Endothelial cell (in vitro differentiated cells): Measurements from ENCODE around the gene GPR146. TPM values are rescaled to one million over a fixed set of nuclear protein-coding genes. Genes with fewer than 3 reads are reported as not detected.

ENCODE experiments used
- DNase-seq: peaks from one replicate; pipeline ENCODE4 v3.0.0; 2021; ENCODE audit warnings: low spot score
- H3K27ac Mint-ChIP-seq: one replicate; pipeline ENCODE4 v1.8.0; 2021; ENCODE audit warnings: mixed read lengths, inconsistent platforms; ENCODE audit not compliant: unreplicated experiment
- H3K27me3 Mint-ChIP-seq: one replicate; pipeline ENCODE4 v1.8.0; 2021; ENCODE audit warnings: mild to moderate bottlenecking, moderate library complexity, mixed read lengths, inconsistent platforms; ENCODE audit not compliant: unreplicated experiment
- H3K36me3 Mint-ChIP-seq: one replicate; pipeline ENCODE4 v1.8.0; 2021; ENCODE audit warnings: mild to moderate bottlenecking, low read depth, mixed read lengths, inconsistent platforms; ENCODE audit not compliant: unreplicated experiment
- H3K4me1 Mint-ChIP-seq: one replicate; pipeline ENCODE4 v1.8.0; 2021; ENCODE audit warnings: mild to moderate bottlenecking, mixed read lengths, inconsistent platforms; ENCODE audit not compliant: unreplicated experiment
- H3K4me3 Mint-ChIP-seq: one replicate; pipeline ENCODE4 v1.8.0; 2021; ENCODE audit warnings: mild to moderate bottlenecking, mixed read lengths, inconsistent platforms; ENCODE audit not compliant: unreplicated experiment
- H3K9me3 Mint-ChIP-seq: one replicate; pipeline ENCODE4 v1.8.0; 2021; ENCODE audit warnings: mixed read lengths, inconsistent platforms; ENCODE audit not compliant: unreplicated experiment
- CTCF ChIP-seq: fragments of 200-600 bp; sonication (generic); IDR thresholded peaks from one replicate; pipeline ENCODE4 v1.5.0; 2021; ENCODE audit warnings: antibody characterized with exemption; ENCODE audit not compliant: unreplicated experiment
- total RNA-seq: library from RNA; stranded (reverse); fragmentation: NEBNext Ultra II Directional; extraction: Animal tissue kit (Norgen Biotek cat#: 25700); gene quantifications from one replicate; pipeline ENCODE4 v1.2.1, GENCODE V29; 2021; ENCODE audit not compliant: unreplicated experiment

Gene GPR146
- total RNA-seq, 1 donor from 2014 or later, result 8.1 TPM

- Mint-ChIP-seq H3K9me3 (no peaks in the 10 kb centered on the region), H3K4me3 (no peak overlapping the region), H3K4me1 (peaks cover 6% of the 10 kb centered on the region), H3K27ac (no peak overlapping the region), H3K27me3 (peaks cover 9% of the 10 kb centered on the region), H3K36me3 (peaks cover 9% of the 10 kb centered on the region)
- no peak for DNase-seq
- no peak for TF ChIP-seq CTCF
These were observed 34.1 kb upstream of the GPR146 start for GRCh38 chr7:1010226-1010625.

- Mint-ChIP-seq H3K27me3 (peaks cover 4% of the 10 kb centered on the region), H3K4me3 (no peak overlapping the region), H3K27ac (no peak overlapping the region), H3K4me1 (peaks cover 6% of the 10 kb centered on the region), H3K9me3 (no peaks in the 10 kb centered on the region), H3K36me3 (peaks cover 4% of the 10 kb centered on the region)
- no peak for DNase-seq
- TF ChIP-seq CTCF, result no peak
These were observed 32.9 kb upstream of the GPR146 start for GRCh38 chr7:1011297-1012003.

DNA sequence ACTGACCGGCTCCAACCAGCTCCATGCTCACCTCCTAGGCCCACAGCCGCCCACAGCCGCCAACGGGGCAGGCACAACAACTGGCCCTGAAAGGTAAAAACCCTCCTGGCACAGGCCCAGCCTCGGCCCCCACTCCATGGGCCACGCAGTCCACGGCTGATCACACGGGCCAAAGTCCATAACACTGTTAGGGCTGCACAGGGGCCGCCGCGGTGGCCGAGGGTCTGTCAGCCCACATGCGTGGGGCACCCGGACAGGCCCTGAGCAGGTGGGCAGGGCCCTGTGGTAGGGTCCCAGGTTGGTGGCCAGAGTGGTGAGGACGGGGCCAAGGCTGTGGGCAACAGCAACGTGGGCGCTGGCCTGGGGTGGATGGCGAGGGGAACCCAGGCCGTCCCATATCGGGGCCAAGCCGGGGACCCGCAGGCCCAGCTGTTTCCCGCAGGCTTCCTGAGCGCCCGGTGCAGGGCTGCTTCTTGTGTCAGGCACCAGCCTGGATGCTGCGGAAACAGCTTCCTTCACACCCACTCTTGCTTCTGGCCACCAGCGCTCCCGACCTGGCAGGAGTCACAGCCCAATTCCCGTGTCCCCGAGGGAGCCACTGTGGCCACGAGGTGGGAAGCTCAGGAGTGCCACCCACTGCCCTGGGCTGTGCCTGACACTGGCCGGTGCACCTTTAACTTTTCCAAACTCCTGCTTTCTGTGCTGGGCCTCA is 32.2 kb upstream of the GPR146 start:
- Mint-ChIP-seq H3K27ac (no peak overlapping the region), H3K36me3 (peaks cover 4% of the 10 kb centered on the region), H3K4me3 (no peak overlapping the region), H3K4me1 (peaks cover 6% of the 10 kb centered on the region), H3K27me3 (peaks cover 7% of the 10 kb centered on the region), H3K9me3 (no peaks in the 10 kb centered on the region)
- DNase-seq, result no peak
- no peak for TF ChIP-seq CTCF

DNA sequence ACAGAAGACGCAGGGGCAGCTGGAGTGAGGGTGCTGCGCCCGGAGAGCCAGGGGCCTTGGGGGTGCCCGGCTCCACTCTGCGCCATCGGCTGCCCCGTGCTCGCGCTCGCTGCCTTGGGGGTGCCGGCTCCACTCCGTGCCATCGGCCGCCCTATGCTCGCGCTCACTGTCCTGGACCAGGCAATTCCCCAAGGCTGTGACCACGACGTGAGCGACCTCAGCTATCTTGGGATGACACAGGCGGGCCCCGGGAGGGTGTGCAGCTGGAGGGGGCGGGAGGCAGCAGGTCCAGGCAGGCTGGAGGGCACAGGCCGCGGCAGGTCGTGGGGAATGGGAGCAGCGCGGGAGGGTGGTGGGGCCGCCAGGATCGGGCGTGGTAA is 31.6 kb upstream of the GPR146 start:
- no peak for DNase-seq
- Mint-ChIP-seq H3K4me1 (peaks cover 6% of the 10 kb centered on the region), H3K4me3 (no peak overlapping the region), H3K36me3 (peaks cover 4% of the 10 kb centered on the region), H3K27ac (no peak overlapping the region), H3K27me3 (peaks cover 8% of the 10 kb centered on the region), H3K9me3 (no peaks in the 10 kb centered on the region)
- no peak for TF ChIP-seq CTCF

- DNase-seq, result no peak
- H3K9me3 Mint-ChIP-seq, result no peaks in the 10 kb centered on the region
- H3K4me1 Mint-ChIP-seq, result peaks cover 10% of the 10 kb centered on the region
- H3K27me3 Mint-ChIP-seq, result peaks cover 11% of the 10 kb centered on the region
- H3K36me3 Mint-ChIP-seq, result peaks cover 2% of the 10 kb centered on the region
- peak overlapping the region; percentile 1 for H3K27ac Mint-ChIP-seq
- no peak for TF ChIP-seq CTCF
- H3K4me3 Mint-ChIP-seq, result no peak overlapping the region
These were observed 30.8 kb upstream of the GPR146 start for GRCh38 chr7:1013581-1013980.
